ENCODE results near the gene LRP2.
"Not testable (repeated sequence)": the region's sequence is repeated elsewhere in the genome, so short reads cannot be mapped to it uniquely, and the experiment has no call there.

LRP2 gene

DNA sequence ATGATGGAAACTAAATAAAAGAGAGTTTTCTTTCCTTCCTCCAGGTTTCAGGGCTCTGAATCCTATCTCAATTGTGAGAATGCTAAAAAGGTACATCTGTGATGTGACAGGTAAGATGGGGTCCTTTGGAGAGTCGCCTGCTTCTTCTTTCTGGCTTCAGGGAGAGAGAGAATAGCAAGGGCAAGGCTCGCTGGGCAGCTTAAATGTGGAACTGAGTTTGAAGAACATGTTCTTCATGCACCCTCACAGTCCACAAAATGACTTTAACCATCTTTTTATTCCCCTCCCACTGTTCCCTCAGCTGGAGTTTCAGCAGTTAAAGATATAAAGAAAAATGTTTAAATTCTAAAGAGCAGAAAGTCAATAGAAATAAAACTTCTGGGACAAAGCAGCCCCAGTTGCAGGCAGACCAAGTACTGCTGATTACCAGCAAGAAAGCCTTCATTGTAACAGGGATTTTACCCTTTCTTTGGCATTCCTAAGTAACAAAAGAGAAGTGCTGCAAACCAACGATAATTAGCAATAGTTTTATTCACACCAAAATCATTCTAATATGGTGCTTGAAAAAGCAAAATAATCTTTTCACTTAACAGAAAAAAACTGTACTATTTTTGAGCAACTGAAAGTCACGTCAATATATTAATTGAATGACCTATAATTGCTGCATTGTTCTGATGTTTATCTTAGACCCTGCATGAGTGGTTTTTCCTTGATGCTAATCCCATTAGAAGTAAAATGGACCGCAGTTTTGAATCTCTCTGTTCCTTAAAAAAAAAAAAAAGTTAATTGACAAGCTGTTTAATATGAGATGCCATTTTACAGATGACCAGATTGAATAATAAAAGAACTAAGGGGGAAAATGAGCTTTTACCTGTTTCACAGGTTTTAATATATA lies 61.5 kb downstream of the LRP2 start:
- DNase-seq = no peak

DNA sequence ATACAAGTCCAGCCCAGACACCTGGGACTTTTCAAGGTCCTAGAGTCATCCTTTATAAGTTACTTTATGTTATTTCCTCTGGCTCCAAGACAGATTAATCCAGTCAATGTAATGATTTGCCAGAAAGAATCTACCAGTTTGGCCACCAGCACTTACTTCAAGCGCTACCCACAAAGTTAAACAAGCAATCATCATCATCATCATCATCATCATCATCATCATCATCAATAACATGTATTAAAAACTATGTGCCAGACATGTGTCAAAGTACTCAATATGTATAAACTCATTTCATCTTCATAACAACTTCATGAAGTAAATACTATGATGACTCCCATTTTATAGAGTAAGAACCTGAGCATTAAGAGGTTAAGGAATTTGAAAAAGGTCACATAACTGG lies 64.3 kb downstream of the LRP2 start:
- DNase-seq = no peak

DNA sequence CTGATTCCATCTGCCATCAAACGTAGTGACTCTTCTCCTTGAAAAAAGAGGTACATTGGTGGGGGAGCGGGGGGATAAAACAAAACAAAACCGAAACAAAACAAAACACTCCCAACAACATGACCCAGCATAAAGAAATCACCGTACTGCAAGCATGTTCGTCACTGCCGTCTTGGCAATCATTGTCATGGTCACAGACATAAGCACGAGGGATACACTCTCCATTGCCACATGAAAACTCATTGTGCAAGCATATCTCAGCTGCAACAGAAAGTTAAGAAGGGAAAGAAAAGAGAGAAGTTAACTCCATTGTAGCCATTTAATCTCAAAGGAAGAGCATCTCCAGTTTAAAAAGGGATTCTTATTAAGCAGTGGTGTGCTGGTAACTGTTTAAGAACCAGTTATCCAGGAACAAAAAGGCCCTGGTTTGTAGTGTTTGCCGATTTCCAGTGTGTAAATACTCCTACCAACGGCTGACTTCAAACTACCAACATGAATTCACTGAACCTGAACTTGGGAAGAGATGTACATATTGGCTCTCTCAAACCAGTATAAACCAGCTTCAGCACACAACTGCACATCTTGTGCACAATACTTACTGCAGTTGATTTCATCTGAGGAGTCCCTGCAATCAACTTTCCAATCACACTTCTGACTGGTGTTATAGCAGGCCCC lies 68.2 kb downstream of the LRP2 start:
- no peak for DNase-seq

DNA sequence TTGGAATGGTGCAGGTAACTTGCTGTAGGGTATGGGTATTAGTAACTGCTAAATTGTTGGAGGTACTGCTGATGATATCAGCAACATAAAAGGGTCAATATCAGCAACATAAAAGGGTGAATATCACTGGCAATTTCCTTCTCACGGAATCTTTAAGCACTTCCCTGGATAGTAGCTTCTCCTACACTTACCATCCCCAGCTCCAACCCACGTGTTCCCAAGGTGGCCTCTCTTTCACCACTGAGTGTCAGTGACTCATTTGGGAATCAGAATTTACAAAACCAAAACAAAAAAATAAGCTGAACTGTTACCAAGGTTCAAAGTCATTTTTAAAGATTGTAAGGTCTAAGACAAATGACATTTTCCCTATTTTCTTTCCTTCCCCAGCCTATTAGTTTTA lies 70.8 kb downstream of the LRP2 start:
- DNase-seq = no peak

DNA sequence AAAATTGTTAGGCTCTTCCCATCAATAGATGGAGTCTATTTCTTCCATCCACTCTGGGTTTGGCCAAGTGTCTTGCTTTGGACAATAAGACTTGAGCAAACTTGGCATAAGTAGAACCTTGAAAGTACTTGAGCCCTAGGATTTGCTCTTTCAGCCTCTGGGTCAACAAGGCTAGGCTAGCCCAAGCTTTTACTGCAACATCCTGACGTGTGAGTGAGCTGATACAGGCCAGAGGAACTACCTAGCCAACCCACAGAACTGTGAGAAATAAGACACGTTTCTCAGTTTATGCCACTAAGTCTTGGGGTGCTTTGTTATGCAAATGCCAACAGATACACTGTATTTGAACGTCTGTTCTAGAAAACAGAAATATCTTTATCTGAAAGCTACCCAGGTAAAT lies 71.9 kb downstream of the LRP2 start:
- no peak for DNase-seq

DNA sequence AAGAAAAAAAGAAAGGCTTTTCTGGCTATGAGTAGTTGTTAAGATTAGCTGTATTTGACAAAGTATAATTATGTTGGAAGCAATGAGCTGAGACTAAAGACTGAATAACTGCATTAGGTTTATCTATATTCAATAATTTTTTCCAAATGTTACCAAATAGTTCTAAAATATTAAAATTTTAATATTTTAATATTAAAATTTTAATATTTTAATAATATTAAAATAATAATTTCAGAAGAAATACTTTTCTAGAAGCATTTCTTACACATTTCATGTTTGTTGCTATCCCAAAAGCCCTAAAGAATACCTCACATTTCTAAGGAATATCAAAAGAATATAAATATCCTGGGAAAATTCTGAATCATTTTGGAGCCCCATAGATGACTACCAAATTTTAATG lies 74.7 kb downstream of the LRP2 start:
- DNase-seq = no peak

DNA sequence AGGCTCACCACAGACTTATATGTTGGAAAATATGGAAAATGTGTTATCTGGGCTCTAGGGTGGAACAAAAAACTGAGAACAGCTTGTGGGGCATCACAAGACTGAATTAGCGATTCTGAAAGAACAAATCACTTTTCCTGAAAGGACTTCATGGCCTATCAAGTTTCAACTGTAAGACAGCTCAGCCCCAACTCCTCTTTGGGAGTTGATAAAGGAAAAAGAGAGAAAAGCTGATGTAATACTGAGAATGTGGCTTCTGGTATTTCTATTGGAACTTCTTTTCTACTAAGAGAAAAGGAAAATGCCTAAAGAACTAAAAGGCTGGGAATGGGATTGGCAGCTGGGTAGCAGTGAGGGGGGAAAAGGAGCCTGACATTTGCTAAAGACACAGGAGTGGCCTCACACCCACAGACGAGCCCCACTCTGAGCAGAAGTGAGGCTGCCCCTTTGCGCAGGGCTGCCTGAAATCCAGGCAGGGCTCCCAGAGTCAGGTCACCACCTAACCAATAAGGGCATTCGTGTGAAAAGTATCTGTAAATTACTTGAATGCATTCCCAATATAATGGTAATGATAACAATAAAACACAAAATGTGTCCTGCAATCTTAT lies 75.6 kb downstream of the LRP2 start:
- DNase-seq = no peak

DNA sequence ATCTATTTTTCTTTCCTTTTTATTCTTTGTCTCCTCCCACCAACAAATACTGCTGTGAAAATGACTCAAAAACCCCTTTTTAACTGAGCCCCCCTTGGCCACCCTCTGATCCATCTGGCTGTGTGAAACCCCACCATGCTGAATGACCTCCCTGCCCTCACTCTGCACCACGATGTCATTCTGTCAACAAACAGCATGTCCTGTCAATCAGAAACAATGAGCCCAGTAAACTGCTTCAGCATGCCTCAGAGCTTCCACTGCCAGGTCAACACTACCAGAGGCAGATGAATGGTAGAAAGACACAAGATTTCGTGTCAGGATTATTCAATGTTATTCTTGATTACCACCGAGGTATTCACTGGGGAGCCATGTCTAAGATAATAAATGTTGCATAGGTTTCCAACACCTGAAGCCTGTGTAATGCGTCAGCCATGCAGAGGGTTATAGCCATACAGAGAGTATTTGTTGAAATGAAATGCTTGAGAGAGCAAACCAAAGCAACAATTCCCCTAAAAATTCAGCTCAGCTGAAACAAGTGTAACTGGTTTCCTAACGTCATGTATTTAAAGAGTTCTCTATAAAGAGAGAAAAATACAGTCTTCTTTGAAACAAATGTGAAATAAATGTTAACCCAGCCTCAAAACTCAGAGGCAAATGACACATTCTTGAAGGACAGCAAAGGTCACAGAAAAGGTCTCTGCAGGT lies 76.7 kb downstream of the LRP2 start:
- no peak for DNase-seq

DNA sequence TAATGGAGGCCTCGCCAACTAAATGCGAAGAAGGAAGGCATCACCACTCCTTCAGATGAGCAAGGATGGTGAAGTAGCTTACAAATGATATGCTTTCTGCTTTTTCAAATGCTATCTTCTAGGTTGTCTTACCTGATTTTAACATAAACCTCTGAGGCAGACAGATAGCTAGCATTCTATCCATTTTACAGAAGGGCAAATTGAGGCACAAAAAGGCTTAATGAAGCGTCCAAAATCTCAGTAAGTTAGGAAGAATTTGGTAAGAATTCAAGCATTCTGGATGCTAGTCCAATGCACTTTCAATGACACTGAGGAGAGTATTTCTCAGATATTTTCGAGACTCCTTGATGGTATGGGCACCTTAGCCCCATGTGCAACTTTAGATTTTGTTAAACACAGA lies 81.8 kb downstream of the LRP2 start:
- DNase-seq = no peak

DNA sequence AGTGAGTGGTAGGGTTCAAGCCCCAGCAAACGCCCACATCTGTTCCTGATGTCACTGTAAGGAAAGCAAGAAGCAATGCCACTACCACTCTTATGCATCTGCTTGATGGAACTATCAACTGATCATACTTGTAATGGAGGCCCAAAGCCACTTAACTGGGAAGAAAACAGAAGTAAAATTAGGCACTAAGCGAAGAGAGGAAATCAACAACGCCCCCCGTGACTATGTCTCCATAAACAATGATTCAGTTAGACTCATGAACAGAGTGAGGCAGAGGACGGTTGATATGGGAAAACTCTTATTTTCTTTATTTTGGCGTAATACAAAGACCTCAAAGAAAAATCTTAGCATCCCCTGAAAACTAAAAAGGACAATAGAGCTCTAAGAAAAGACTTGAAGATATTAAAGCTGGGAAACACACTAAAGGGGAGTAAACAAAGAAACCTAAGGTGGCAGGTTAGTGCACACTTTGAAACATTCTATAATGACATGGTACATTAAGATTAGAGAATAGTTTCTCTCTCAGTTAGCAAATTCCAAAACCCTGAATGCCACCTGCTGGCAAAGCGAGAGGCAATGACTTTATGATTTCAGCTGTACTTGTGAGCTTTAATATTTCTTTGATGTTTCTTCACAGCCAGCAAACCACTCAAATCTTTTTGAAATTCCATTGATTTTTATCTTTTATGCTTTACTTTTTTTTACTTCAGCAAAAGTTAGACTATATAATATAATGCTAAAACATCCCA lies 86.5 kb downstream of the LRP2 start:
- no peak for DNase-seq

DNA sequence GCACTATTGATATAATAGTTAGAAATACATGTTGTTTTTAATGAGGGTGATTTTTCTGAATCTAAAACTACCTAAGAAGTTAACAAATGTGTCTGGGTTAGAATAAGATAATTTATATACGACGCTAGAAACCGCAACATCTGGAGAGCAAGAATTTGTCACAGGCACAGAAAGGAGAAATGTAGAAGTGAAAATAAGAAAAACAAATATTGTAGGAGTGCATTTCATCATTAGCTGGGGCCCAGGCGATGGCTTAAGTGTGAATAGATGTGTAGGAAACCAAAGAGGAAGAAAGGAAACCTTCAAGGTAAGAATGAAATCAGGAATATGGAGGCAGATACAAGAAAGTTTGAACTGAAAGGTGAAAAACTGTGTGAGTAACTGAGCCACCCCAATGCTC lies 90.3 kb downstream of the LRP2 start:
- no peak for DNase-seq

DNA sequence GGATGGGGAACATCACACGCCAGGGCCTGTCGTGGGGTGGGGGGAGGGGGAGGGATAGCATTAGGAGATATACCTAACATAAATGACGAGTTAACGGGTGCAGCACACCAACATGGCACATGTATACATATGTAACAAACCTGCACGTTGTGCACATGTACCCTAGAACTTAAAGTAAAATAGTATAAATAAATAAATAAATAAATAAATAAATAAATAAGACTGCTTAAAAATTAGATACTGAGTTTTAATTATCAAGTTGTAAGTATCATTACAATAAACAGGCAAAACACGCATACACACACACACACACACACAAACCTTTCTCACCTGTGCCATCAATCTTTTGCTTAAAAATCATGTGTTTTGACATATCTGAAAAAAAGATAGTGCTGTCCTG lies 91.8 kb downstream of the LRP2 start:
- not testable (repeated sequence) for DNase-seq

DNA sequence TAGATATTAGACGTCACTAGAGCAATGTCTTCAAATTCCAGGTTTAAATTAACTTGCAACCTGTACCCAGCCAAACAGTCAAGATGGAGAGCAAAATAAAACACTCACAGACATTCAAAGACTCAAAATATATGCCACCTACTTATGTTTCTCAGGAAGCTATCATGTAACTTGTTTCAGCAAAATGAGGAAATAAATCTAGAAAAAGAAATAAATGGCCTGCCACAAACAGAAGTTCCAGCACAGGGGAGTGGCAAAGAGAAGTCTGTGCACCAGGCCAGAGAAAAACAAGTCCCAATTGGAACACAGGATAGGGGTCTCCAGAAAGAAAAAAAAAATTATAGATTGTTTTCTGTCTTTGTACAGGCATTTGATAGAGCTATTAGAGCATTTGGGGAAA lies 96.7 kb downstream of the LRP2 start:
- DNase-seq = no peak

DNA sequence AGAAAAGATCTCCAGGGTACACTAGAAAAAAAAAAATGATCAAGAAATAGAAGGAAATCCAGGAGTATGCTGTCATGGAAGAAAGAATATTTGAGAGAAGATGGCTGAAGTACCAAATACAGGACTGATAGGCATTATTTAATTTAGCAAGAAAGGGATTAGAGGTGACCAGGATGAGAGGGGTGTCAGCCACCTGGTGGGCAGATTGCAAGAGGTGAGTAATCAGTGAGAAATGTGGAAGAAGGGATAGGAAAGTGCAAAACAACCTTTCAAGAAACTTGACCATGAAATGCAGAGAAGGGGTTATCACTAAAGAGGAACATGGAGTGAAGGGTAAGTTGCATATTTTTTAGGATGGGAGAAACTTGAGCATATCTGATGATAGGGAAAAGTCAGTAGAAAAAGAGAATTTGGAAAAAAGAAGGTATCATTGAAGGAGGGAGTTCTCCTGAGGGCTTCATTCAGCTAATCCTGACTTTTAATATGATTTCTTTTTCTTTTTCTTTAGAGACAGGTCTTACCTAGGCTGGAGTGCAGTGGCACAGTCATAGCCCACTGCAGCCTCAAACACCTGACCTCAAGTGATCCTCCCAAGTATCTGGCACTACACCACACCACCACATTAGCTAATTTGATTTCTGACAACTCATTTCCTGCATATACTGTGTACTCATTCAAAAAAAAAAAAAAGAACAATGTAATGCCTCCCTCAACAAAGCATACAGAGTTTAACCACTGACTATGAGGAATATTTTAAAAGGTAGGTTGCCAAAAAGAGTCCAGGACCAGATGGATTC lies 101.3 kb downstream of the LRP2 start:
- DNase-seq = no peak

DNA sequence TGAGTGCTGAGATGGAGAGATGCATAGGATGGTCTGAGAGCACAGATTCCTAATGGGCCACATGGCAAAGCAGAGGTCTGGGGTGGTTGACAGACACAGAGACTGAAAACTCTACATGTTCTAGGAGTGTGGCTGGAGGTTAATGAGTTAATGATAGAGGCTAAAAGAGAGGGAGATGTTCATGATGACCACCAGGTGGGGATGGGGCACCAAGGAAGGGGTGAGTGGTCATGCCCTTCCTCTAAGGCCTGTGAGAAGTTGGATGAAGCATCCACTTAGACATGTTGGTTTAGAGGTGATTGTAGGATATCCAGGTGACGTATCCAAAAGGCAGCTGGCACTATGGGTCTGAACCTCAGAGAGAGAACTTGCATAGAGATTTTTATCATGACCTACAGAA lies 102.1 kb downstream of the LRP2 start:
- no peak for DNase-seq

DNA sequence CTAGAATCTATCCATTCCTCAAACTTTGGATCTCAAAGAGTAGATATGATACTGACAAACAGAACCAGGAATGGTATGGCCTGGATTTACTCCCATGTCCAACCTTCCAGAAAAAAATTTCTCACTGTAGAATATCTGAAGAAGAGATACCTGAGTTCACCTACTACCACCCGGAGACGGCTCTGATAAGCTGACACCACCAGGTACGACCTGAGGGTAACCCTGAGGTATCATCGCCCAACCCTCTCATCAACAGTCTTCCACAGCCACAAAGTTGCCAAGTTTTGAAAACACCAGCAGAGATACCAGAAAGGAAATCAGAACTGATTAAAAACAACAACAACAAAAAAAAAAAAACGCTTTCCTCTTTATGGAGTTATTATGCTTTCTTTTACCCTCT lies 102.9 kb downstream of the LRP2 start:
- DNase-seq = no peak

DNA sequence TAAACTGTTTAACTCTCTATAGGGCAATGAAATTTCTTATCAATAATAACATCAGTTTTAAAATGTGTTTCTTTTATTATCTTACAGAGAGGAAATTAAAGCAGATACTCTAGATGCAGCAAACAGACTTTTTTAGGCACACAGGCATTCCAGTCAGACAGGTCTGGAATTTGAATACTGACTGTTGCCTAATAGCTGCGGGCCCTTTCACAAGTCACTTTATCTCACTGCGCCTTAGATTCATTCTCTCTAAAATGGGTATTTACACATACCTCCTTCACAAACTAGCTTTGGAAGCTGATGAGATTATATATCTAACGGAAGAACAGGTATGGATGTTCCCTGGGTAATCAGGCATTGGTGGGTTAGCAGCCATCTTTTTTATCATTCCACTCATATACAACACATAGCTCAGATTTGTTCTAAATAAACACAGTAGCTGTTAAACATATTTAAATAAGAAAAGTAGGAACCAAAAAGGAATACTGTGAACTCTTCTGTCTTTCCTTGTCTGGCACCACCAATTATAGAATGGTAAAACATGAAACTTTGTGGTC lies 104.2 kb downstream of the LRP2 start:
- DNase-seq = no peak

DNA sequence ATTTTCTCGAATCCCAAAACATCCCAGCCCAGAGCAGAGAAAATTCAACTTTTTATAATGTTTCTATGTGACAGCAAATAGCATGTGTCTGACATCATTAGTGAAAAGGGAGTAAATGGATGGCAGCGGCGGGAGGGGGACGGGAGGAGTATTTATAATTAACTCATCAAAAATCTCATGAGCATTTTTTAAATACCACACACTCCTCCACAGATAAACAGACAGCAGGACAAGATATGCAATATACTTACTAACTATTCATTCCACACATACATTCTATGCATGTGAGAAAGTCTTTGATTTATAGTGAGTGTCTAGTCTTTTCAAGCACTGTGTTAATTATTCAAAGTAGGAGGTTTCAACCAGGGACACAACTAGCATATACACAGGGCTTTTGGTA lies 107.6 kb downstream of the LRP2 start:
- no peak for DNase-seq

DNA sequence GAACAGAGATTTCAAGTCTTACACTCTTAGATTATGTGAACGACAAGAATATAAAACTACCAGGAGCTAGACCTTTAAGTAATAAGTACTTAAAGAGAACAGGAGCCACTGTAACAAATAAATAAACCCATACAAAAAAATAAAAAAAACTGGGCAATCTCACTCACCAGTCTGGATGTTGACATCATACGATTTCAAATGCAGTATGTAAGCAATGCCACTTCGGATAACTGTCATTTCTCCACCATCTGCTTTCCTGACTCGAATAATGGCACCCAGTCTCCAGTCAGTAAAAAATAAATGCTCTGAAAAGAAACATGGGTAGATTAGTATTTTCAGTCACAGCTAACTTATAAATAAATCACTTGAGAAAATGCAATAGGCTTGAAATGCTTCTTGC lies 115.1 kb downstream of the LRP2 start:
- DNase-seq = no peak

DNA sequence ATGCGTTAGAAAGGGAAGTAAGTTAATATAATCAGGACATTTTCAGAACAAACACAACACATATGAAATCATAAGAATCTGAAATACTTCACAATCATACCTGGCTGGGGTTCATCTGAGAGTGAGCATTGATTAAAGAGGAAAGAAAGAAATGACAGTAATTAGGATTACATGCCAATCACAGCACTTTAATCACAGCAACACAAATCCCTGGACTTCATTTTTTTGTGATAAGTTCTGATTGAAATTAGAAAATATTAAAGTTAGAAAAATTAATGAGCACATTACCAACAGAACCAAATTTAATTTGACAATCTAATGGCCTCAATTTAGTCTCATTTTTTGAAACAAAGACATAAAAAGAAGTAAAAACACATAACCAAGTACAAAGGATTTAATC lies 121.9 kb downstream of the LRP2 start:
- DNase-seq = no peak

DNA sequence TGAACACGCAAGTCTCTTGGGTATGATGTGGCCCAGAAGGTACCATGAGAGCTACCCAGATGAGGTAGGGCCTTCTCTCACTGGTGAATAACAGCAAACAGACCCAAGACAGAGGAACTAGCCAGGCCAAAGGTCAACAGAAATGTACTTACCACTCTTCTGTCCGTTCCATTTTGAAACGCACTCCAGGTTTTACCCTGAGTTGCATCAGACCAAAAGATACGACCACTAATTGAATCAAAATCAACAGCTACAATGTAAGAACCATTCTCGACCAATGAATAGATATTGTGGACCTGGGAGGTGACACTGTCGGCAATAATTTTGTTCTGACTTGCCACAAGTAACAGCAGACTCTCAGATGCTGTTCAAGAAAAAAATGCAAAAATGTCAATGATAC lies 124.4 kb downstream of the LRP2 start:
- no peak for DNase-seq

DNA sequence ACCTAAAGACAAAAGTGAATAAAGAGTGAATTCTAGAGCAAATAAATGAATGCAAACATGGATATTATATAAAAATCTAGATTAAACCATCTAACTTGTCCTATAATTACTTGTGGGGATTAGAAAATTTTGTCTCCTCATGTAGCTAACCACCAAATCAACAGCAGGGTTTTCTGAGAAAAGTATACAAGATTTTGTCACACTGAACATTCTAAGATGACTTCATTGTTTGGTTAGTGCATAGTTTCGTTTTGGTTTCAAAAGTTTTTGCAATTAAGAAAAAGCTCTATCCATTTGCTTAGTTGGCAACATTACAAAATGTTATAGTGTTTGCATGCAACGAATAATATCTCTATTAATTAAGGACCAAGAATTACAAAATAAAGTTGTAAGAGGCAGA lies 125.0 kb downstream of the LRP2 start:
- no peak for DNase-seq

Measured in NCI-H2171 (cell line).